Measurements from ENCODE around the gene TENM4. TPM values are rescaled to one million over a fixed set of nuclear protein-coding genes. Genes with fewer than 3 reads are reported as not detected.

The TENM4 gene
- total RNA-seq, 2 donors from 2014 or later: 68.2 to 130 TPM

GRCh38 chr11:78929906-78930220, 511.0 kb downstream of the TENM4 start:
- Histone ChIP-seq H3K27ac (ENCODE audit: low read depth, low read length) (no peak overlapping the region), H3K27me3 (ENCODE audit: control insufficient read depth, insufficient read depth, low read length, poor library complexity, severe bottlenecking) (peaks cover 71% of the 10 kb centered on the region), H3K4me1 (ENCODE audit: control insufficient read depth, insufficient read depth, low read length) (peaks cover 18% of the 10 kb centered on the region), H3K9ac (ENCODE audit: extremely low read depth, low read length, poor library complexity, severe bottlenecking) (no peak overlapping the region), H3K36me3 (ENCODE audit: control insufficient read depth, insufficient read depth, low read length) (no peaks in the 10 kb centered on the region), H3K9me3 (ENCODE audit: control insufficient read depth, low read length) (peaks cover 6% of the 10 kb centered on the region), H3K4me3 (ENCODE audit: low read length) (no peak overlapping the region)
- Mint-ChIP-seq H3K4me3 (no peak overlapping the region), H3K4me1 (peaks cover 45% of the 10 kb centered on the region), H3K9me3 (peaks cover 15% of the 10 kb centered on the region), H3K27ac (no peak overlapping the region), H3K36me3 (ENCODE audit: low read depth) (peaks cover 9% of the 10 kb centered on the region), H3K27me3 (ENCODE audit: insufficient read depth) (peaks cover 79% of the 10 kb centered on the region)
- WGBS, 2 experiments (ENCODE audit: insufficient coverage in 1 of 2, insufficient read length in 1 of 2): 42 to 56% methylated on average over 2 to 3 of the region's 3 CpGs
- TF ChIP-seq CTCF (conservative IDR thresholded peaks at IDR 0.05): no peak
- no peak for DNase-seq

- Histone ChIP-seq H3K27me3 (ENCODE audit: control insufficient read depth, insufficient read depth, low read length, poor library complexity, severe bottlenecking) (peaks cover 68% of the 10 kb centered on the region), H3K9ac (ENCODE audit: extremely low read depth, low read length, poor library complexity, severe bottlenecking) (no peak overlapping the region), H3K27ac (ENCODE audit: low read depth, low read length) (peak overlapping the region; percentile 5), H3K4me1 (ENCODE audit: control insufficient read depth, insufficient read depth, low read length) (peaks cover 18% of the 10 kb centered on the region), H3K36me3 (ENCODE audit: control insufficient read depth, insufficient read depth, low read length) (no peaks in the 10 kb centered on the region), H3K9me3 (ENCODE audit: control insufficient read depth, low read length) (peaks cover 6% of the 10 kb centered on the region), H3K4me3 (ENCODE audit: low read length) (no peak overlapping the region)
- H3K36me3 Mint-ChIP-seq (ENCODE audit: low read depth): peaks cover 9% of the 10 kb centered on the region
- peak; percentile 80 for DNase-seq
- H3K9me3 Mint-ChIP-seq: peaks cover 15% of the 10 kb centered on the region
- H3K27ac Mint-ChIP-seq: peak overlapping the region; percentile 58
- WGBS, 2 experiments (ENCODE audit: insufficient coverage in 1 of 2, insufficient read length in 1 of 2): 30 to 51% methylated on average over 4 to 5 of the region's 5 CpGs
- TF ChIP-seq CTCF (conservative IDR thresholded peaks at IDR 0.05): no peak
- peaks cover 45% of the 10 kb centered on the region for H3K4me1 Mint-ChIP-seq
- H3K4me3 Mint-ChIP-seq: peak overlapping the region; percentile 13
- H3K27me3 Mint-ChIP-seq (ENCODE audit: insufficient read depth): peaks cover 75% of the 10 kb centered on the region
Observed at GRCh38 chr11:78929207-78929905, 511.5 kb downstream of the TENM4 start.

GRCh38 chr11:78927511-78927910, 513.3 kb downstream of the TENM4 start:
- H3K36me3 ChIP-seq (ENCODE audit: control insufficient read depth, insufficient read depth, low read length): no peaks in the 10 kb centered on the region
- Mint-ChIP-seq H3K27ac (no peak overlapping the region), H3K4me3 (no peak overlapping the region), H3K27me3 (ENCODE audit: insufficient read depth) (peaks cover 56% of the 10 kb centered on the region), H3K36me3 (ENCODE audit: low read depth) (peaks cover 5% of the 10 kb centered on the region), H3K9me3 (peaks cover 6% of the 10 kb centered on the region), H3K4me1 (peaks cover 45% of the 10 kb centered on the region)
- H3K4me3 ChIP-seq (ENCODE audit: low read length): no peak overlapping the region
- DNase-seq: no peak
- H3K9me3 ChIP-seq (ENCODE audit: control insufficient read depth, low read length): peaks cover 1% of the 10 kb centered on the region
- TF ChIP-seq CTCF (conservative IDR thresholded peaks at IDR 0.05): no peak
- H3K9ac ChIP-seq (ENCODE audit: extremely low read depth, low read length, poor library complexity, severe bottlenecking): no peak overlapping the region
- H3K27ac ChIP-seq (ENCODE audit: low read depth, low read length): no peak overlapping the region
- H3K4me1 ChIP-seq (ENCODE audit: control insufficient read depth, insufficient read depth, low read length): peaks cover 18% of the 10 kb centered on the region
- H3K27me3 ChIP-seq (ENCODE audit: control insufficient read depth, insufficient read depth, low read length, poor library complexity, severe bottlenecking): peaks cover 50% of the 10 kb centered on the region
- 98 to 100% methylated on average over 2 to 3 of the region's 3 CpGs for WGBS, 2 experiments (ENCODE audit: insufficient coverage in 1 of 2, insufficient read length in 1 of 2)

All from endodermal cell (in vitro differentiated cells).